Stimulated activated effector memory CD8-positive, alpha-beta T cell treated with anti-CD3 and anti-CD28 coated beads, Interleukin-12 subunit alpha, Interleukin-12 subunit beta, amount 100 ng/mL, for 72 hours (primary cell): ENCODE results near the gene SPATS2L.
A peak's percentile ranks its signal among the peaks of the same experiment; 100 is the strongest.

ENCODE experiments used
- ATAC-seq: fragments of 150-1000 bp; cut with Tn5 transposase; 2 replicates; pipeline ENCODE4 v1.10.0; 2021
- DNase-seq, 2 donors: peaks; one replicate each; pipeline ENCODE4 v3.0.0; 2021 to 2022; ENCODE audit warnings: low spot score in 2 of 2
- H3K27ac Mint-ChIP-seq: one replicate; pipeline ENCODE4 v1.8.0; 2022; ENCODE audit warnings: mild to moderate bottlenecking, mixed read lengths
- H3K36me3 Mint-ChIP-seq: one replicate; pipeline ENCODE4 v1.8.0; 2022; ENCODE audit warnings: mild to moderate bottlenecking, mixed read lengths
- H3K4me1 Mint-ChIP-seq: one replicate; pipeline ENCODE4 v1.8.0; 2022; ENCODE audit warnings: mixed read lengths
- H3K4me3 Mint-ChIP-seq: one replicate; pipeline ENCODE4 v1.8.0; 2022; ENCODE audit warnings: mild to moderate bottlenecking, mixed read lengths
- H3K9me3 Mint-ChIP-seq: one replicate; pipeline ENCODE4 v1.8.0; 2022; ENCODE audit warnings: mixed read lengths

SPATS2L gene

GRCh38 chr2:200506679-200507078 lies 200.2 kb downstream of the SPATS2L start:
- H3K4me3 Mint-ChIP-seq: no peak overlapping the region

DNA sequence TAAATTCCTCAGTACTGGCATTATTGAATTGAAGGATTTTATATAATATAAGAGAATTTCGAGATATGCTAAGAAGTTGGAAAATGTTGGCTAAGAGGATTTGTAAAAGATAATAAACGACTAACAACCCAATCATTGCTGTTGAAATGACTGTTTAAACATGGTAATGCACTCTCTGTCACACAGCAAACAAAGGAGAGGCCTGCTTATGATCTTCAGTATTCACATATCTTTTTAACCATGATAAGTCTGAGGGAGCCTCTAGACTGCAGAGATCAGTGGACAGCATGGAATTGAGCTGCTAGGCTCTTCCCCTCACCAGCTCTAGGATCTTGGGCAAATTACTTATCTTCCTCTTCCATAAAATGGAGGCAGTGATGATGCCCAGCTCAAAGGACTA lies 200.7 kb downstream of the SPATS2L start:
- ATAC-seq (no peak), DNase-seq (no peak)
- Mint-ChIP-seq H3K27ac (peak overlapping the region; percentile 35), H3K36me3 (peaks cover 35% of the 10 kb centered on the region), H3K4me1 (peaks cover 14% of the 10 kb centered on the region), H3K4me3 (no peak overlapping the region), H3K9me3 (no peaks in the 10 kb centered on the region)

More at GRCh38 chr2:200506679-200507078, 200.2 kb downstream of the SPATS2L start:
- peaks cover 38% of the 10 kb centered on the region for H3K36me3 Mint-ChIP-seq
- peak overlapping the region; percentile 35 for H3K27ac Mint-ChIP-seq
- ATAC-seq (no peak), DNase-seq (no peak)
- H3K4me1 Mint-ChIP-seq: peaks cover 14% of the 10 kb centered on the region
- H3K9me3 Mint-ChIP-seq: no peaks in the 10 kb centered on the region

GRCh38 chr2:200509235-200509611 lies 202.7 kb downstream of the SPATS2L start:
- Mint-ChIP-seq H3K9me3 (no peaks in the 10 kb centered on the region), H3K36me3 (peaks cover 15% of the 10 kb centered on the region), H3K4me3 (peak overlapping the region; percentile 82), H3K27ac (peak overlapping the region; percentile 88), H3K4me1 (peaks cover 10% of the 10 kb centered on the region)
- no peak for ATAC-seq
- no peak for DNase-seq

- H3K4me3 Mint-ChIP-seq: peak within 1 kb of the TSS; percentile 82
- peaks cover 9% of the 10 kb centered on the region for H3K36me3 Mint-ChIP-seq
- H3K4me1 Mint-ChIP-seq: peaks cover 10% of the 10 kb centered on the region
- DNase-seq (peak; percentile 89 to 96), ATAC-seq (peak; percentile 98)
- peak within 1 kb of the TSS; percentile 88 for H3K27ac Mint-ChIP-seq
- no peaks in the 10 kb centered on the region for H3K9me3 Mint-ChIP-seq
These were observed 203.3 kb downstream of the SPATS2L start, which contains the start of gene KCTD18 for GRCh38 chr2:200509612-200510433. KCTD18 (minus strand) TSS chr2:200510068; CDS start chr2:200507016, 3,052 bp downstream.

DNA sequence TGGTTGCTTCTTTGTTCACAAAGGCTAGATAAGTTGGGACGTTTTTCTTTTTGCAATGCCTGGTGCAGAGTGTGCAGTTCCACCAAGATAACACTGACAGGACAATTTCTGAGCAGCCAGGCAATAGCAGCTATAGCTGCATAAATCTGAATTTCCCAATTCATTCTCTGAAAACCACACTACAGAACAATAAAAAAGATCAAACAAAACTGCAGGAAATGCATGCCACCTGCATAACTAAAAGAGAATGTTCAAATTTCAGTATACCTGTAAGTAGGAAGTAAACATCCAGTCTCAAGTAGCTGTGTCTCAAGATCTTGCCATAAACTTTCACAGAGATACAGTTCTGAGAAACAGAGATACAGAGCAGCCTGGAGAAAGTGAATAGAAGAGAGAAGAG lies 208.7 kb downstream of the SPATS2L start:
- Mint-ChIP-seq H3K27ac (no peak overlapping the region), H3K36me3 (no peaks in the 10 kb centered on the region), H3K4me1 (no peaks in the 10 kb centered on the region), H3K4me3 (no peak overlapping the region), H3K9me3 (peaks cover 4% of the 10 kb centered on the region)
- ATAC-seq (no peak), DNase-seq (no peak)

DNA sequence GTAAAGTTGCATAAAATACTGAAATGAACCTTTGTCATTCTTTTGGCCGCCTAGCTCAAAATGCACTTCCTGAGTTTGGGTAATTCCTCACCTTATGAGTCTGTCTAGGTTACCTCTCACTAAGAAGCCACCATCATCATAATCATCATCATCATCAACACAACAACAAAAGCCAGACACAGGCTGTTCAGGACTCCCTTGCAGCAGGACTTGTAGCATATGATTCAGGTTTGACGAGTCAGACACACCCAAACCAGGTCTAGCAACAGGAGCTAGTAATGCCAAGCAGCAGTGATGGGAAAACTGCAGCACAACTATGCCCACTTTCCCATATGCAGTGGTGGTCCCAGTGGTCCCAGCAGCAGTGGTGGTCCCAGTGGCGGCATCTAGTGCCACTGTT lies 216.7 kb downstream of the SPATS2L start:
- no peak overlapping the region for H3K27ac Mint-ChIP-seq
- no peak for DNase-seq
- H3K4me1 Mint-ChIP-seq: peaks cover 16% of the 10 kb centered on the region
- peak; percentile 6 for ATAC-seq
- H3K4me3 Mint-ChIP-seq: no peak overlapping the region
- H3K9me3 Mint-ChIP-seq: no peaks in the 10 kb centered on the region
- peaks cover 10% of the 10 kb centered on the region for H3K36me3 Mint-ChIP-seq

DNA sequence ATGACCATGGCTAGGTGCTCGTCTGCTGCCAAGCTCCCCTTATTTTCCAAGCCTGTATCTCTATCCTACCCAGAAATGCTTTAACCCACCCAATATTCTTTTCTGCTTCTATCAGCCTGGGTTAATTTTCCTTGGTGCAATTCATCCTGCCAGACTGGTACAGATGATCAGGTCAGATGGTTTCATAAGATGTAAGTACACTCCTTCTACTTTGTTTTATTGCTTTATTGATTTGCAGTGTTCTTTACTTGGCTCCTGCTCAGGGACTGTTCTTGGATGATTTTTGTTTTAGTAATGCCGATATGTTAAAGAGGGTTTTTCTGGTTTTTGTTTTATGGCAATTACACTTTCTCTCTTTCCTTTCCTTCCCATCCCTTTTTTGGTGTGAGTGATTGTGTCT lies 217.1 kb downstream of the SPATS2L start:
- Mint-ChIP-seq H3K27ac (no peak overlapping the region), H3K4me3 (no peak overlapping the region), H3K4me1 (peaks cover 19% of the 10 kb centered on the region), H3K36me3 (peaks cover 10% of the 10 kb centered on the region), H3K9me3 (no peaks in the 10 kb centered on the region)
- DNase-seq (no peak), ATAC-seq (no peak)

GRCh38 chr2:200525066-200525465 lies 218.6 kb downstream of the SPATS2L start:
- Mint-ChIP-seq H3K36me3 (peaks cover 10% of the 10 kb centered on the region), H3K9me3 (no peaks in the 10 kb centered on the region), H3K27ac (no peak overlapping the region), H3K4me1 (peaks cover 19% of the 10 kb centered on the region), H3K4me3 (peak overlapping the region; percentile 96)
- ATAC-seq (no peak), DNase-seq (no peak)

- no peak for DNase-seq
- H3K4me1 Mint-ChIP-seq: peaks cover 19% of the 10 kb centered on the region
- ATAC-seq: no peak
- peaks cover 10% of the 10 kb centered on the region for H3K36me3 Mint-ChIP-seq
- H3K4me3 Mint-ChIP-seq: peak overlapping the region; percentile 96
- peak overlapping the region; percentile 96 for H3K27ac Mint-ChIP-seq
- H3K9me3 Mint-ChIP-seq: no peaks in the 10 kb centered on the region
These were observed 219.0 kb downstream of the SPATS2L start for GRCh38 chr2:200525551-200525881.

- Mint-ChIP-seq H3K36me3 (peaks cover 10% of the 10 kb centered on the region), H3K9me3 (no peaks in the 10 kb centered on the region), H3K27ac (peak within 1 kb of the TSS; percentile 96), H3K4me3 (peak within 1 kb of the TSS; percentile 96), H3K4me1 (peaks cover 19% of the 10 kb centered on the region)
- DNase-seq (peak; percentile 86 to 96), ATAC-seq (peak; percentile 99)
These were observed 219.6 kb downstream of the SPATS2L start, which contains the start of gene SGO2 for GRCh38 chr2:200525882-200526651. SGO2 (plus strand) TSS chr2:200526207; CDS start chr2:200532976, 6,769 bp downstream.

GRCh38 chr2:200528228-200528627 lies 221.7 kb downstream of the SPATS2L start:
- Mint-ChIP-seq H3K9me3 (no peaks in the 10 kb centered on the region), H3K27ac (no peak overlapping the region), H3K36me3 (peaks cover 10% of the 10 kb centered on the region), H3K4me1 (peaks cover 19% of the 10 kb centered on the region), H3K4me3 (no peak overlapping the region)
- ATAC-seq (no peak), DNase-seq (no peak)
